Inflammatory macrophage treated with lipopolysaccharide for 1 hour (primary cell): Measurements from ENCODE around the gene TMA7B.
"Not testable (repeated sequence)": the region's sequence is repeated elsewhere in the genome, so short reads cannot be mapped to it uniquely, and the experiment has no call there.

Experiments used
- DNase-seq, 2 donors: peaks; one replicate each; pipeline ENCODE4 v3.0.0-alpha.2; 2020 to 2022

Gene TMA7B

GRCh38 chr22:39933741-39934140 lies 26.5 kb upstream of the TMA7B start:
- DNase-seq: no peak

DNA sequence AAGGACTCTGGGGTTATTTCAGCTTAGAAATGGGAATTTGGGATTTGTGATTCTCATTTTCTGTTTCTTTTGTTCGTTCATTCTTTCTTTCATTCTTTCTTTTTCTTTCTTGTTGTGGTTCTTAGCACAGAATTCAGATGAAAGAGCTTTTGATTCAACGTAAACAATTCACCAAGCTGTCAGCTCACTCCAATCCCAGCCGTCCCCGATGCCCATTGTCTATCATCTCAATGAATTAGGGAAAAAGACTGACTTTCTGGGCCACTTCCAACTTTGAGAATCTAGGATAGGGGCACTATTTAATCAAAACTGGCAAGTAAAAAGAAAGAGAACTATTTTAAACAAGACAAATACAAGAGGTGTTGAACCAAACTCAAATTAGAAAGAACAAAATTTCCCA lies 25.1 kb upstream of the TMA7B start:
- no peak for DNase-seq

GRCh38 chr22:39935612-39936011 lies 24.6 kb upstream of the TMA7B start:
- no peak for DNase-seq

- DNase-seq: no peak
These were observed 23.6 kb upstream of the TMA7B start for GRCh38 chr22:39936523-39937145.

GRCh38 chr22:39937906-39938305 lies 22.3 kb upstream of the TMA7B start:
- no peak for DNase-seq

DNA sequence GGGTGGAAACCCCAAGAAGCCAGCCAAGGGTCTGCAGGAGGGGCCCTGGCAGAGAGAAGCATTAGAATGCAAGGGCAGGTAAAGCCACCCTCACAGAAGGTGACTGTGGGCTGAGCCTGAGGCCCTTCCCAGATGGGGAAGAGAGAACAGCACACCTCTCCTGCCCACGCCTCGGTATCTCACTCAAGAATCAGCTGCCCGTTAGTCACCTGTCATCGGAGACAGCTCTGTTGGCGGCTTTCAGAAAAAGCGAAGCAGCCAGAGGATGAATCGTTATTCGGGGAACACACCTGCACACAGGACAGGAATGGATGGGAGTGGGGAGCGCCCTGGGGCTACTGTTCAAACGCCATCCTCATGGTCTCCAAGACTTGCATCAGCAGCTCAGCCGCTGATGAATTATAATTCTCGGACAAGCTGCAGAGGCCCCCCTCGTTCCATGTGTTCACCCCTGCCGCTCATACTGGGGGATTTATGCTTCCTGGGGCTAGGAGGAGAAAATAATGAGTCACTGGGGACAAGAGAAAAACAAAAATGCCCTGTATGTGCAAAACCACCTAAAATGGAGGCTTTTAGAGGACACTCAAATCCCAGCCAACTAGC lies 21.6 kb upstream of the TMA7B start:
- no peak for DNase-seq

- DNase-seq: no peak
These were observed 20.4 kb upstream of the TMA7B start for GRCh38 chr22:39939830-39940229.

DNA sequence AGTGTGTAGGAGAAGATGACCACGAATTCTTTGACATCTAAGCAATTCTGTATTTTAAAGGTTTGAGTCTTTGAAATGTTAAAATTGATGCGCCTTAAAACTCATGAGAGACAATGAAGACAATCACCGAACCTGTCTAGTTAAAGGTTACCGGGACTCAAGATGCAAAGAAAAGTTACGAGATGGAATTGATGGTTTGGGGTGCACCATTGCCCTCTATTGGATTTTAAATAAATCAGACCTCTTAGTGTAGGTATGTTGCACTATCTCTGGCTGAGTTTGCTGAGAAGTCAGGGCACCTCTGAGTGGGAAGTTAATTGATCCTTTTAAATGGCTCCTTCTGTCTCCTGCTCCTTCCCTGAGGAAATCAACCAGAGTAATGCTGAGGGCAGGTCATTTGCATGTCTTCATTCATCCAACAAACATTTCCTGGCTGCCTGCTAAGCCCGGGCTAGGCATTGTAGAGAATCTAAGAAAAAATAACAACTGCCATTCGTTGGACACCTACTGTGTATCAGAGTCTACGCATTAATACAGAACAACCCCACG lies 19.4 kb upstream of the TMA7B start:
- no peak for DNase-seq

DNA sequence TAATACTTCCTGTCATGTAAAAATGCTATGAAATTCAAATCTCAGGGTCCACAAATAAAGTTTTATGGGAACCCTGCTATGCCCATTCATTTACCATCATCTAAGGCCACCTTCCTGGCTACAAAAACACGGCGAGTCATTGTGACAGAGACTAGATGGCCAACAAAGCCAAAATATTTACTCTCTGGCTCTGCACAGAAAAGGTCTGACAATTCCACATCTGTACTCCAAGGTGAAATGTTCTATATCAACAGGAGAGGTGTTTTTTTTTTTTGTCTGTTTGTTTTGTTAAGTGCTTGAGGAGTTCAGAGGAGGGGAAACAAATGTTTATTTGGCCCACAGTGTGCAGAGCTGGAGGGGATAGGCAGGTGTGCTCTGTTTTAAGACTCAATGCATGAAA lies 18.6 kb upstream of the TMA7B start:
- DNase-seq: no peak

GRCh38 chr22:39942439-39943230 lies 17.6 kb upstream of the TMA7B start:
- peak in 1 of 2 donors; percentile 15 for DNase-seq

GRCh38 chr22:39943337-39943736 lies 16.9 kb upstream of the TMA7B start:
- DNase-seq: no peak

DNA sequence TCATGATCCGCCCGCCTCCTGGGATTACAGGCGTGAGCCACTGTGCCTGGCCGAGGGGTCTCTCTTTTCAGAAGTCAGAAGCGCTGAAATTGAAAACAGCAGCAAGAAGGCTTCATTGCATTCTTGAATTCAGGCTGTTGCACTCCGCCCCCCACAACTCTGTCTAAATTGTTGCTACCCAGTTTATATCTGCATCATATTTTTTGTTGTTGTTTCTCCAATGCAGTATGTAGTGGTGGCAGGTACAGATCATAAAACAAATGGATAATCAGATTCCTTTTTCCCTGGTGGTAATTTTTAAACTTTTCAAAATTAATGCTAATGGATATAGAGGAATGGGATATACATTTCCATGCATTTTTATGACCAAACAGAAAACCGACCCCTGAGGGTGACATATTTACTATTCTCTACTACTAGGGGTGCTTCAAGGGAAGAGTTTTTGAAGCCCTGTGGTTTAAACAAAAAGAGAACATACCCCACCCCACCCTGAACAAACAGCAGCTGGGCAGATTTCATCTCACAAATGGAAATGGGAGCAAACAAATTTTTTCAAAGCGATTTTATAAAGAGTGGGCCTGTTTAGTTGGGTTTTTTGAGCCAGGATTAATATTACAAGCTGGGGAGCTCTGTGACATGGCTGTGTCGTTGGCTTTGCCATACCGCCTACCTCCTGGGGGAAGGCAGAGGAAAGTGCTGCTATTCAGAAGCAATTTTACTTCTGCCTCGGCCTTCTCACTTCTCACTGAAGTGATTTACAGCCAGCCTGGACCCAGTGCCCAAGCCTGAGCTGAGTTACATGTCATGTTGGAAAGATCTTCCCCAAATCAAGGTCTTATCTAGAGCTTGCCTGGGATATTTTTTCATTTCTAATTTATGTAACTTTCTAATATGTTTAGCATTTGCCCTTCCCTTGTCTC lies 16.0 kb upstream of the TMA7B start:
- no peak for DNase-seq

GRCh38 chr22:39946126-39946502 lies 14.1 kb upstream of the TMA7B start:
- no peak for DNase-seq

GRCh38 chr22:39946503-39947219 lies 13.5 kb upstream of the TMA7B start:
- peak in 1 of 2 donors; percentile 37 for DNase-seq

DNA sequence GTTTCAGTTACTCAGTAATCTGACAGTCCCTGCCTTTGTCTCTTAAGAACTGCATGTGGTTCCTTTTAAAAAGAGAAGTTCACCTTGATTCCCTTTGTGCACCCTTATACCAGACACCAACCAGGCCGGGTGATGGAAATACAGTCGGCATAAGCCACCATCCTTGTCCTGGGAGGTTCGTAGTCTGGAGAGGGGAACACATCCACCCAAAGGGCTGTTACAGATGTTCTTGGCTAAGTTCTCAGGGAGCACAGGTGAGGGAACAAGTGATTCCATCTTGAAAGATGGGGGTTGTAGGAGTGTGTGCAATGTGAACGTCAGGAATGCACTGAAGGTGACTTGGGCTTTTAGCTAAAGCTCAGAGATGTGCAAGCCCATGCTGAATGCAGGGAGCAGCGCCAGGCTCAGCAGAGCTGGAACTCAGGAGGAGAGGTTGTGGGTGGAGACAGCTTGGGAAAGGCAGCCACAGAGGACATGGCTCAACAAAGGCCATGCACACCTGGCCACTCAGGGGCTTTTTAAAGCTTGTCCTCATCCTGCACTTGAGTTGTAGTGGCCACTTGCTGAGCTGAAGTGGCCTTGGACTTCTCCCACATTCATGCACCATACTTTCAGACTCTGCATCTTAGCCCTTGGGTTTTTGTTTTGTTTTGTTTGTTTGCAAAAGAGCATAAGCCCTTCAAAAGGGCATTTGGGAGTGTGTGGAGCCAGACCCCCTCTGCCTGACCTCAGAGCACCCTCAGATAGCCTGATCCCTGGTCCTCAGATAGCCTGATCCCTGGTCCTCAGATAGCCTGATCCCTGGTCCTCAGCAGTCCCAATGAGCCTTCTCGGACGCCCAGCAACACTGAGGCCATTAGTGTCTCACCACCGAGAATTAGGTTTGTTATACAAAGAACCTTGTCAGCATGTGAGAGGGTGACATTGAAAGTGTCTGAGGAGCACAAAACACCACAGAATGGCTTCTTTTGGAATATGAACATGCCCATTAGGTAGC lies 12.7 kb upstream of the TMA7B start:
- no peak for DNase-seq

GRCh38 chr22:39949964-39950737 lies 10.0 kb upstream of the TMA7B start:
- no peak for DNase-seq

- not testable (repeated sequence) for DNase-seq
These were observed 8.4 kb upstream of the TMA7B start for GRCh38 chr22:39951603-39952293.

DNA sequence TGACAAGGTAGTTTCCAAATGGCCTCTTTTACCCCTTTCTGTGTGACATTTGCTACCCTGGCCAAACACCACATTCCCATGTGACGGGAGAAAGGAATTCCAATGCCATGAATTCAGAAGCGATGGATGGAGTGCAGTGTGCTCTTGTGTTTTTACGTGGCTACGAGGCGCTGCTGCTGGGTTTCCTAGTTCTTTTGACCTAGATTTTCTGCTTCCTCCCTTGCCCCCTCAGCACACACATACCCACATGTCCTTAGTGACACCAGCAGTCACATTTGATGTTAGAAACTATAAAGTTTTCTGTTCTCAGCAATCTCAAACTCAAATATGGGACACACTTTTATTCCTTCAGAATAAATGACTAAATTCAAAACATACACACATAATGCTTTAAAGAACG lies 7.8 kb upstream of the TMA7B start:
- DNase-seq: no peak

DNA sequence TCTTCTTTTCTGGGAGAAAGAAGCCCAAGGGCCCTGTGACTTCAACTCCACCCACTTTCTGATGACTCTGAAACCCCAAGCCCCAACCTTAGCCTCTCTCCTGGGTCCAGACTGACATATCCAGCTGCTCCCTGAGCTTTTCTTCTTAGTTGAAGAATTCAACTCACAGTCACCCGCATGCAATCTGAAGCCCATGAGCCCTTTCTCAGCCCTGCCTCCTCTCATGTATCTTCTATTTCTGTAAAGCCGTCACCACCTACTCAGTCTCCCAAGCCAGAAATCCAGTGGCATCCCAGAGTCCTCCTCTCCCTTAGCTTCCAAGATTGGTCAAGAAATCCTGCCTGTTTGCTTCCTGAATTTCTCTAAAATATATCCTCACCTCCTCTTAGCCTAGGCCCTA lies 7.1 kb upstream of the TMA7B start:
- DNase-seq: no peak
